Ascending aorta (tissue), 2 donors: Measurements from ENCODE around the gene ZC3H7B. TPM values are rescaled to one million over a fixed set of nuclear protein-coding genes. Genes with fewer than 3 reads are reported as not detected.
A peak's percentile ranks its signal among the peaks of the same experiment; 100 is the strongest.
"Not testable (repeated sequence)": the region's sequence is repeated elsewhere in the genome, so short reads cannot be mapped to it uniquely, and the experiment has no call there.

Experiments used
- DNase-seq, 2 donors: peaks; one replicate each; pipeline ENCODE4 v3.0.0-alpha.2; 2019; ENCODE audit warnings: low spot score in 2 of 2
- H3K27ac ChIP-seq, 2 donors: fragments of 200-600 bp; sonication (generic); one replicate each; pipeline ENCODE4 v1.5.1; 2016 to 2017; ENCODE audit warnings: mild to moderate bottlenecking in 1 of 2
- H3K27me3 ChIP-seq: fragments of 200-600 bp; sonication (generic); one replicate; pipeline ENCODE4 v1.5.1; 2017
- H3K36me3 ChIP-seq, 2 donors: fragments of 200-600 bp; sonication (generic); one replicate each; pipeline ENCODE4 v1.5.1; 2016
- H3K4me1 ChIP-seq, 2 donors: fragments of 200-600 bp; sonication (generic); one replicate each; pipeline ENCODE4 v1.5.1; 2016 to 2017; ENCODE audit warnings: mild to moderate bottlenecking in 1 of 2
- H3K4me3 ChIP-seq, 2 donors: fragments of 200-600 bp; sonication (generic); one replicate each; pipeline ENCODE4 v1.5.1; 2016 to 2017; ENCODE audit warnings: mild to moderate bottlenecking in 1 of 2
- H3K9me3 ChIP-seq, 2 donors: fragments of 200-600 bp; sonication (generic); one replicate each; pipeline ENCODE4 v1.5.1; 2016
- CTCF ChIP-seq, 3 experiments: fragments of 200-600 bp in 2 of 3; fragments of 450-650 bp in 1 of 3; sonication (generic) in 2 of 3; IDR thresholded peaks; one replicate each; pipeline ENCODE4 v1.5.1; 2016 to 2019; ENCODE audit warnings: antibody characterized with exemption in 3 of 3, mild to moderate bottlenecking in 1 of 3, moderate library complexity in 1 of 3
- intact Hi-C: fragments of 100-400 bp; cut with DNase I; formaldehyde crosslinking; loops from one replicate; pipeline ENCODE4 v1.15.1; 2023
- total RNA-seq: library from RNA; depleted of rRNA; stranded (reverse); fragments of >200 nt; gene quantifications from one replicate; pipeline ENCODE4 v1.1.0, GENCODE V29; 2016

The ZC3H7B gene
- total RNA-seq, 1 donor from 2014 or later: 54.9 TPM

GRCh38 chr22:41289671-41290070 lies 11.7 kb upstream of the ZC3H7B start:
- no peak for TF ChIP-seq CTCF (IDR thresholded peaks at IDR 0.05)
- no peak overlapping the region for H3K4me3 ChIP-seq
- intact Hi-C loops: loop anchor here (5.0 kb wide), 3 partner anchors 78 to 233 kb away; partner anchors contain the start of gene EP300
- no peak for DNase-seq
- no peaks in the 10 kb centered on the region for H3K36me3 ChIP-seq
- H3K9me3 ChIP-seq: no peaks in the 10 kb centered on the region
- H3K4me1 ChIP-seq: peaks cover 3 to 25% of the 10 kb centered on the region in 2 donors
- H3K27ac ChIP-seq: peak overlapping the region in 1 of 2 donors; percentile 35
- H3K27me3 ChIP-seq: no peaks in the 10 kb centered on the region

- Histone ChIP-seq H3K27me3 (no peaks in the 10 kb centered on the region), H3K4me1 (peaks cover 3 to 18% of the 10 kb centered on the region in 2 donors), H3K27ac (peak overlapping the region; percentile 29 to 44), H3K36me3 (no peaks in the 10 kb centered on the region), H3K9me3 (no peaks in the 10 kb centered on the region), H3K4me3 (no peak overlapping the region)
- TF ChIP-seq CTCF (IDR thresholded peaks at IDR 0.05): no peak
- no peak for DNase-seq
- intact Hi-C loops: no loop called here
These were observed 10.8 kb upstream of the ZC3H7B start for GRCh38 chr22:41290262-41291221.

GRCh38 chr22:41294816-41295215 lies 6.5 kb upstream of the ZC3H7B start:
- DNase-seq, H3K4me3 ChIP-seq, H3K9me3 ChIP-seq, H3K36me3 ChIP-seq, intact Hi-C loops, H3K4me1 ChIP-seq, H3K27ac ChIP-seq, H3K27me3 ChIP-seq: not testable (repeated sequence)

GRCh38 chr22:41296826-41297667 lies 4.3 kb upstream of the ZC3H7B start:
- Histone ChIP-seq H3K4me1 (peaks cover 0 to 5% of the 10 kb centered on the region in 2 donors), H3K9me3 (no peaks in the 10 kb centered on the region), H3K27me3 (no peaks in the 10 kb centered on the region), H3K4me3 (no peak overlapping the region), H3K27ac (no peak overlapping the region), H3K36me3 (no peaks in the 10 kb centered on the region)
- intact Hi-C loops: no loop called here
- no peak for DNase-seq
- no peak for TF ChIP-seq CTCF (IDR thresholded peaks at IDR 0.05)

GRCh38 chr22:41300661-41301060 lies 664 bp upstream of the ZC3H7B start:
- H3K27ac ChIP-seq: peak overlapping the region; percentile 81 to 86
- H3K4me3 ChIP-seq: peak overlapping the region; percentile 78 to 86
- H3K9me3 ChIP-seq: no peaks in the 10 kb centered on the region
- no peak for TF ChIP-seq CTCF (IDR thresholded peaks at IDR 0.05)
- peaks cover 0 to 7% of the 10 kb centered on the region in 2 donors for H3K4me1 ChIP-seq
- no peaks in the 10 kb centered on the region for H3K36me3 ChIP-seq
- intact Hi-C loops: loop anchor here (1.0 to 5.0 kb wide), 2 partner anchors 14 to 217 kb away; partner anchors contain the start of gene RANGAP1
- DNase-seq: no peak
- H3K27me3 ChIP-seq: no peaks in the 10 kb centered on the region
